ENCODE data around the gene RARS1.

The RARS1 gene

DNA sequence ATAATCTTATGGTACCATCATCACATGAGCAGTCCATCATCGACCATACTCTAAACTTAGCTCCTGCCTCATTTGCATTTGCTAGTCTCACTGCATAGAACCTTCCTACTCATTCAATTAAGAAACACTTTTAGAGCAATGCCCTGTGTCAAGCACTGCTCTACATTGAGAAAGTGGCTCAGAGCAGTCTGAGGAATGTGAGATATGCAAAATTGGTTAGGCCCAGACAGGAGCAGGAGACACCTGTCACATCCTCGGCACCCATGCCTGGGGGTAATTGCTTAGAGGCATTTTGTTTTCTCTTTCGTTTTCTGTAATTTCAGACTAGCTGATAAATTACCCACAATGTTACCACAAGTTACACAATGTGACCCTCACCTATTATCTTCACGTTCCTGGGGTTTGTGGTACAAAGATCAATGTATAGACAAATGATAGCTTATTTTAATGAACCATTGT is 4.9 kb upstream of the RARS1 start:
- no peaks in the 10 kb centered on the region for H3K27me3 ChIP-seq (ENCODE audit: control insufficient read depth, low read length)
- H3K4me3 ChIP-seq (ENCODE audit: low read length) = no peak overlapping the region
- peak overlapping the region; percentile 46 for H3K4me2 ChIP-seq (ENCODE audit: low read length)
- peaks cover 2% of the 10 kb centered on the region for H3K79me2 ChIP-seq (ENCODE audit: control insufficient read depth, low read length)
- H3K36me3 ChIP-seq (ENCODE audit: control insufficient read depth, low read length) = peaks cover under 1% of the 10 kb centered on the region
- H4K20me1 ChIP-seq (ENCODE audit: control insufficient read depth, insufficient read depth, low read depth, low read length) = no peaks in the 10 kb centered on the region
- H3K27ac ChIP-seq (ENCODE audit: low read depth, low read length) = no peak overlapping the region
- TF ChIP-seq EZH2phosphoT487 (IDR thresholded peaks at IDR 0.05; ENCODE audit: borderline replicate concordance, low read length) = no peak
- TF ChIP-seq, protein P1, sequence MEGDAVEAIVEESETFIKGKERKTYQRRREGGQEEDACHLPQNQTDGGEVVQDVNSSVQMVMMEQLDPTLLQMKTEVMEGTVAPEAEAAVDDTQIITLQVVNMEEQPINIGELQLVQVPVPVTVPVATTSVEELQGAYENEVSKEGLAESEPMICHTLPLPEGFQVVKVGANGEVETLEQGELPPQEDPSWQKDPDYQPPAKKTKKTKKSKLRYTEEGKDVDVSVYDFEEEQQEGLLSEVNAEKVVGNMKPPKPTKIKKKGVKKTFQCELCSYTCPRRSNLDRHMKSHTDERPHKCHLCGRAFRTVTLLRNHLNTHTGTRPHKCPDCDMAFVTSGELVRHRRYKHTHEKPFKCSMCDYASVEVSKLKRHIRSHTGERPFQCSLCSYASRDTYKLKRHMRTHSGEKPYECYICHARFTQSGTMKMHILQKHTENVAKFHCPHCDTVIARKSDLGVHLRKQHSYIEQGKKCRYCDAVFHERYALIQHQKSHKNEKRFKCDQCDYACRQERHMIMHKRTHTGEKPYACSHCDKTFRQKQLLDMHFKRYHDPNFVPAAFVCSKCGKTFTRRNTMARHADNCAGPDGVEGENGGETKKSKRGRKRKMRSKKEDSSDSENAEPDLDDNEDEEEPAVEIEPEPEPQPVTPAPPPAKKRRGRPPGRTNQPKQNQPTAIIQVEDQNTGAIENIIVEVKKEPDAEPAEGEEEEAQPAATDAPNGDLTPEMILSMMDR (IDR thresholded peaks at IDR 0.05; ENCODE audit: low read depth, low read length, poor library complexity, severe bottlenecking) = no peak
- no peaks in the 10 kb centered on the region for H3F3A ChIP-seq (ENCODE audit: control insufficient read depth, insufficient read depth)
- H3K4me1 ChIP-seq (ENCODE audit: control insufficient read depth, low read length) = peaks cover 16% of the 10 kb centered on the region
- no peaks in the 10 kb centered on the region for H3K9me2 ChIP-seq (replicated peaks; ENCODE audit: control insufficient read depth, low read length)
- H3K9me3 ChIP-seq (ENCODE audit: control insufficient read depth, insufficient read depth, low read length) = no peaks in the 10 kb centered on the region

DNA sequence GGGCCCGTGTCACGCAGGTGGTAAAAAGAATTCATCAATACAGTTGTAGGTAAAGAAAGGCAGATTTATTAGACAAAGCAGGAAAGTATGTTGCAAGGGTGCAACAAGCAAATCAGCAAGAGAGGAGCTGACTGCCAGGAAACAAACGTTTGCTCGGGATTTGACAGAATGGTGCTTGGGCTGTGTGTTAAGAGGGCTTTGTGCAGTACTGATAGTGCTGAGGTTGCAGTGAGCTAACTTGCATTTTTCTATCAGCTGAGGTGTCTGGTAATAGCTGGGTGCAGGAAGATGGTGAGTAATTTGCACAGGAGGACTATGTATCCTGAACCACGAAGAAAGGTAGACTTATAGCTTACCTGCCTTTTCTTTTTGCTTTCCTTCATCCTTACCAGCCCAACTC is 3.9 kb upstream of the RARS1 start:
- Histone ChIP-seq H3K4me3 (ENCODE audit: low read length) (no peak overlapping the region), H3K4me2 (ENCODE audit: low read length) (no peak overlapping the region), H3F3A (ENCODE audit: control insufficient read depth, insufficient read depth) (no peaks in the 10 kb centered on the region), H3K9me3 (ENCODE audit: control insufficient read depth, insufficient read depth, low read length) (no peaks in the 10 kb centered on the region), H4K20me1 (ENCODE audit: control insufficient read depth, insufficient read depth, low read depth, low read length) (no peaks in the 10 kb centered on the region), H3K9me2 (replicated peaks; ENCODE audit: control insufficient read depth, low read length) (no peaks in the 10 kb centered on the region), H3K36me3 (ENCODE audit: control insufficient read depth, low read length) (peaks cover 5% of the 10 kb centered on the region), H3K4me1 (ENCODE audit: control insufficient read depth, low read length) (peaks cover 18% of the 10 kb centered on the region), H3K27me3 (ENCODE audit: control insufficient read depth, low read length) (no peaks in the 10 kb centered on the region), H3K79me2 (ENCODE audit: control insufficient read depth, low read length) (peaks cover 12% of the 10 kb centered on the region), H3K27ac (ENCODE audit: low read depth, low read length) (no peak overlapping the region)
- TF ChIP-seq, protein P1 (IDR thresholded peaks at IDR 0.05; ENCODE audit: low read depth, low read length, poor library complexity, severe bottlenecking) = no peak
- no peak for TF ChIP-seq EZH2phosphoT487 (IDR thresholded peaks at IDR 0.05; ENCODE audit: borderline replicate concordance, low read length)

DNA sequence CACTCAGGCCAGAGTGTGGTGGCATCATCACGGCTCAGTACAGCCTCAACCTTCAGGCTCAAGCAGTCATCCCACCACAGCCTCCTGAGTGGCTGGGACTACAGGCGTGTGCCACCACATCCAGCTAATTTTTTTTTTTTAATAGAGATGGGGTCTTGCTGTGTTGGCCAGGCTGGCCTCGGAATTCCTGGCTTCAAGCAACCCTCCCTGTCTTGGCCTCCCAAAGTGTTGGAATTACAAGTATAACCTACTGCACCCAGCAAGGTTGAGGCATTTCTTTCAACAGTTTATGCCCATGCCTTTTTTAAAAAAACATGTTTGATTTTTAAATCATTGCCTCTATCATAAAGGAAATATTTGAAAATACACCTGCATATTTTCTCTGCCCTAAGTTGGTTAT is 2.8 kb downstream of the RARS1 start:
- TF ChIP-seq EZH2phosphoT487 (IDR thresholded peaks at IDR 0.05; ENCODE audit: borderline replicate concordance, low read length) = no peak
- TF ChIP-seq, protein P1 (IDR thresholded peaks at IDR 0.05; ENCODE audit: low read depth, low read length, poor library complexity, severe bottlenecking) = no peak
- no peak overlapping the region for H3K4me2 ChIP-seq (ENCODE audit: low read length)
- no peaks in the 10 kb centered on the region for H4K20me1 ChIP-seq (ENCODE audit: control insufficient read depth, insufficient read depth, low read depth, low read length)
- H3F3A ChIP-seq (ENCODE audit: control insufficient read depth, insufficient read depth) = no peaks in the 10 kb centered on the region
- H3K27ac ChIP-seq (ENCODE audit: low read depth, low read length) = no peak overlapping the region
- no peaks in the 10 kb centered on the region for H3K9me2 ChIP-seq (replicated peaks; ENCODE audit: control insufficient read depth, low read length)
- H3K36me3 ChIP-seq (ENCODE audit: control insufficient read depth, low read length) = peaks cover 69% of the 10 kb centered on the region
- no peaks in the 10 kb centered on the region for H3K27me3 ChIP-seq (ENCODE audit: control insufficient read depth, low read length)
- no peaks in the 10 kb centered on the region for H3K9me3 ChIP-seq (ENCODE audit: control insufficient read depth, insufficient read depth, low read length)
- H3K4me3 ChIP-seq (ENCODE audit: low read length) = no peak overlapping the region
- H3K4me1 ChIP-seq (ENCODE audit: control insufficient read depth, low read length) = peaks cover 14% of the 10 kb centered on the region
- H3K79me2 ChIP-seq (ENCODE audit: control insufficient read depth, low read length) = peaks cover 28% of the 10 kb centered on the region
